HG03135 (cell line): ENCODE data around the gene PSAT1.

Source experiments
- ATAC-seq: cut with Tn5 transposase; IDR thresholded peaks from one replicate; pipeline ENCODE4 v1.9.1; 2021; ENCODE audit warnings: mild to moderate bottlenecking, moderate library complexity; ENCODE audit not compliant: unreplicated experiment

The PSAT1 gene

GRCh38 chr9:78365748-78366697, 69.1 kb downstream of the PSAT1 start:
- no peak for ATAC-seq

- ATAC-seq = no peak
These were observed 69.9 kb downstream of the PSAT1 start for GRCh38 chr9:78366827-78367226.

DNA sequence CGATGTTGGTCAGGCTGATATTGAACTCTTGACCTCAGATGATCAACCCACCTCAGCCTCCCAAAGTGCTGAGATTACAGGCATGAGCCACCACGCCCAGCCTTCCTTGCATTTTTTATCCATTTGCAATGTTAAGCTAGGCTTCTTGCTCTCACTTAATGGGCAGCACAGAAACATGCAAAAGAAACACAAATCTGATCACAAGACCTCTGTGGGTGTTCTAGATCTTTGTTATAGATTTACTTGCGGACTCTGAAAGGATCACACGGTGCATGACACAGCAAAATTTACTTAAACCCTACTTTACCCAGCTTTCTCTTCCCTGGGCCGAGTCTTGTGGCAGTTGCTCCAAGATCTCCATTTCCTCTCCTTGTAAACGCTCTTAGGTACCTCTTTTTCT, 71.3 kb downstream of the PSAT1 start:
- no peak for ATAC-seq

- ATAC-seq = no peak
These were observed 72.8 kb downstream of the PSAT1 start for GRCh38 chr9:78369639-78370219.

GRCh38 chr9:78370991-78371390, 74.1 kb downstream of the PSAT1 start:
- ATAC-seq = no peak

DNA sequence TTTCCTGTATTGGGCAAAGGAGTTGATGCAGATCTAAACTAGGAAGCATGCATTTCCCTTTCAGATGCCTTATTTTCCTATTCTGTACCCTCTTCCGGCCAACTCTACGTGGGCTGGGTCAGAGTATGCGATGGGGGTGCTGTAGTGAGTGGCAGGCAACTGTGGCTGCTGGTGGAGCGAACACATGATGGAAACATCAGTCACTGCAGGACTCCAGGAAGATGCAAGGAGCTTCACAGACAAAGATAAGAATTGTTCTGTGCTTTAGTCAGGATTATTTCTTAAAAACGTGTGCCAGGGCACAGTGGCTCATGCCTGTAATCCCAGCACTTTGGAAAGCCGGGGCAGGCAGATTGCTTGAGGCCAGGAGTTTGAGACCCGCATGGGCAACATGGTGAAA, 75.1 kb downstream of the PSAT1 start:
- no peak for ATAC-seq
